HFFc6 (cell line): ENCODE data around the gene PIAS3. TPM values are rescaled to one million over a fixed set of nuclear protein-coding genes. Genes with fewer than 3 reads are reported as not detected.

Experiments used
- DNase-seq: peaks from one replicate; pipeline ENCODE4 v3.0.0-alpha.2; 2018
- H3K27ac Mint-ChIP-seq: 2 replicates; pipeline ENCODE4 v1.8.0; 2020; ENCODE audit warnings: mild to moderate bottlenecking, mixed read lengths
- H3K27me3 Mint-ChIP-seq: 2 replicates; pipeline ENCODE4 v1.8.0; 2021; ENCODE audit warnings: mild to moderate bottlenecking, moderate library complexity, mixed read lengths; ENCODE audit not compliant: insufficient read depth
- H3K36me3 Mint-ChIP-seq: 2 replicates; pipeline ENCODE4 v1.8.0; 2021; ENCODE audit warnings: low read depth, mixed read lengths
- H3K4me1 Mint-ChIP-seq: 2 replicates; pipeline ENCODE4 v1.8.0; 2020; ENCODE audit warnings: low read depth, mixed read lengths
- H3K4me3 Mint-ChIP-seq: 2 replicates; pipeline ENCODE4 v1.8.0; 2020; ENCODE audit warnings: mild to moderate bottlenecking, moderate library complexity, mixed read lengths
- H3K9me3 Mint-ChIP-seq: 2 replicates; pipeline ENCODE4 v1.8.0; 2020; ENCODE audit warnings: mild to moderate bottlenecking, mixed read lengths
- CTCF ChIP-seq: fragments of 200-600 bp; sonication (generic); IDR thresholded peaks from 2 replicates; pipeline ENCODE4 v1.5.0; 2021; ENCODE audit warnings: antibody characterized with exemption, mild to moderate bottlenecking
- total RNA-seq, 6 experiments: library from RNA; stranded (reverse); fragmentation: NEBNext Ultra II Directional; extraction: Animal tissue kit (Norgen Biotek cat#: 25700); gene quantifications; 2 replicates in 1 of 6; 3 replicates in 5 of 6; pipeline ENCODE4 v1.2.3, GENCODE V29; 2021

The PIAS3 gene
- total RNA-seq, 6 experiments from 2014 or later = 45.2 to 53.8 (median 51.6) TPM

GRCh38 chr1:145897969-145898368 lies 39.1 kb upstream of the PIAS3 start:
- no peak overlapping the region for H3K4me3 Mint-ChIP-seq

GRCh38 chr1:145895471-145895870 lies 36.6 kb upstream of the PIAS3 start:
- H3K27me3 Mint-ChIP-seq = peaks cover 1% of the 10 kb centered on the region; the same call in 1 of the 2 replicates
- no peaks in the 10 kb centered on the region for H3K9me3 Mint-ChIP-seq
- H3K27ac Mint-ChIP-seq = no peak overlapping the region
- peaks cover 6% of the 10 kb centered on the region; the same call in 1 of the 2 replicates for H3K36me3 Mint-ChIP-seq
- H3K4me3 Mint-ChIP-seq = no peak overlapping the region
- peaks cover 31% of the 10 kb centered on the region for H3K4me1 Mint-ChIP-seq
- no peak for TF ChIP-seq CTCF
- DNase-seq = no peak

More at GRCh38 chr1:145897969-145898368, 39.1 kb upstream of the PIAS3 start:
- DNase-seq = no peak
- no peak for TF ChIP-seq CTCF
- Mint-ChIP-seq H3K27me3 (peaks cover 1% of the 10 kb centered on the region; the same call in 1 of the 2 replicates), H3K4me1 (peaks cover 8% of the 10 kb centered on the region), H3K36me3 (peaks cover 6% of the 10 kb centered on the region; the same call in 1 of the 2 replicates), H3K27ac (no peak overlapping the region), H3K9me3 (no peaks in the 10 kb centered on the region)

DNA sequence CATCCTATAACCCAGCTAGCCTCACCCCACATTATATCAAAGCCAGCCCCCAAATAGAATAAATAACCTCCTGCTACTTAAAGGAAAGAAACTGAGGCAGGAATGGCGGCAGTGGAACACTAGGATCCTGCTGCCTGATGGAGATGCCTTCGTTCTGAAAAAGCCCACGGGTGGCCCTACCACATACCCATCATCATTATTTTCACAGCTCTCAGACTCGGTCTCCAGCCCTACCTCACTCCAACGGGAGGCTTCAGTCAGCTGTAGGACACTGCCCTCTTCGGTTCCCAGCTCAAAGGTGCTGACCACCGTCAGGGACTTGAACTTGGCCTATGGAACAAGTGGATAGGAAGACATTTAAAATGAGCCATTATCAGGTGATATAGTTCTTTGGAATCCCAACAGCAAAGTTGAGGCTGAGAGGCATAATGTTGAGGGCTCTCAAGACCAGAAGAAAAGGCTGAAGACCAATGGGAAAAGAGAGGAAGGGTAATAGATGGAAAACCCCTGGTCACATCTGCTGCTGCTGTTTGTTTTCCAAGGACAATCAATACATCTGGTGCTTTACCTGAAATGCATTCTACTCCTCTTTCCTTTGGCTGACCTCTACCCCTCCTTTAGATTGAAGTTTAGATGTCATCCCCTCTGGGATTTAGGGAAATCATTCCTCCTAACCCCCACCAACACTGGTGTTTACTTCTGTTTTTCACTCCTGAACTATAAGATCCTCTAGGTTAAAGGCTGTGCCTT lies 34.6 kb upstream of the PIAS3 start:
- Mint-ChIP-seq H3K4me1 (peaks cover 31% of the 10 kb centered on the region), H3K36me3 (peaks cover 6% of the 10 kb centered on the region; the same call in 1 of the 2 replicates), H3K27me3 (peaks cover 1% of the 10 kb centered on the region; the same call in 1 of the 2 replicates), H3K27ac (peak overlapping the region; percentile 100), H3K4me3 (no peak overlapping the region), H3K9me3 (no peaks in the 10 kb centered on the region)
- no peak for TF ChIP-seq CTCF
- DNase-seq = no peak

DNA sequence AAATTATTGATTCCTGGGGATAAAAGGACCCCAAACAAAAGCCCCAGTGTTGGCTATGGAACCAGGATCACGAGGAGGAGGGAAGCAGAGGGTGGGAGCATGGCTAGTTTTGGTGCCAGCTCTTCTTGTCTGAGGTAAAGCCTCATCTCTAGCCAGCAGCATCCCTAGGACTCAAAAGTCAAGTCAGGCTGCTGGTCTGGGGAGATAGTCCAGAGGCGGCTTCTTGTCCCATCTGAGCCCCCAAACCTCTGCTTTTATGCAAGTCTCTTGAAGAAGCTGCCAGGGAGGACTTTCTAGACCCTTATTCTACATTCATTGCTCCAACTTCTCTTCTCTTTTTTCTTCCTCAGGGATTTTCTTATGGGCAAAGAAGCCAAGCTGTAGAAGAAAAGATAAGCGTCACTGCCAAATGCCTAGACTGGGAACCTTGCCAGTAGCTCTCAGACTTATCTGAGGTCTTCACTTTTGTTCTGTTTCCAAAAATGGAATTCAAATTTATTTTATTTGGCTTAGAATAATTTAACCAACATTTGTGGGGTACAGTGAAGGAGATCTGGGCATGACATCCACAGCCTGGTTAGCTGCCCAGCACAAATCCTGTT lies 33.7 kb upstream of the PIAS3 start:
- peaks cover 31% of the 10 kb centered on the region for H3K4me1 Mint-ChIP-seq
- peak overlapping the region; percentile 100 for H3K27ac Mint-ChIP-seq

More for the DNA sequence above, 33.7 kb upstream of the PIAS3 start:
- TF ChIP-seq CTCF = no peak
- DNase-seq = peak; percentile 10
- Mint-ChIP-seq H3K4me3 (peak overlapping the region; percentile 87), H3K36me3 (peaks cover 2% of the 10 kb centered on the region; the same call in 1 of the 2 replicates), H3K9me3 (no peaks in the 10 kb centered on the region), H3K27me3 (no peaks in the 10 kb centered on the region)
